H4 (cell line): Measurements from ENCODE around the gene DDX39B. TPM values are rescaled to one million over a fixed set of nuclear protein-coding genes. Genes with fewer than 3 reads are reported as not detected.
"Not testable (repeated sequence)": the region's sequence is repeated elsewhere in the genome, so short reads cannot be mapped to it uniquely, and the experiment has no call there.

ENCODE experiments used
- DNase-seq: peaks from one replicate; pipeline ENCODE4 v3.0.0-alpha.2; 2015; ENCODE audit warnings: low spot score
- total RNA-seq: library from RNA; depleted of rRNA; stranded (reverse); fragments of >200 nt; shearing (Covaris generic); gene quantifications from 2 replicates; pipeline ENCODE4 v1.2.3, GENCODE V29; 2014

DDX39B gene
- total RNA-seq, 1 experiment from 2014 or later: 580 TPM

DNA sequence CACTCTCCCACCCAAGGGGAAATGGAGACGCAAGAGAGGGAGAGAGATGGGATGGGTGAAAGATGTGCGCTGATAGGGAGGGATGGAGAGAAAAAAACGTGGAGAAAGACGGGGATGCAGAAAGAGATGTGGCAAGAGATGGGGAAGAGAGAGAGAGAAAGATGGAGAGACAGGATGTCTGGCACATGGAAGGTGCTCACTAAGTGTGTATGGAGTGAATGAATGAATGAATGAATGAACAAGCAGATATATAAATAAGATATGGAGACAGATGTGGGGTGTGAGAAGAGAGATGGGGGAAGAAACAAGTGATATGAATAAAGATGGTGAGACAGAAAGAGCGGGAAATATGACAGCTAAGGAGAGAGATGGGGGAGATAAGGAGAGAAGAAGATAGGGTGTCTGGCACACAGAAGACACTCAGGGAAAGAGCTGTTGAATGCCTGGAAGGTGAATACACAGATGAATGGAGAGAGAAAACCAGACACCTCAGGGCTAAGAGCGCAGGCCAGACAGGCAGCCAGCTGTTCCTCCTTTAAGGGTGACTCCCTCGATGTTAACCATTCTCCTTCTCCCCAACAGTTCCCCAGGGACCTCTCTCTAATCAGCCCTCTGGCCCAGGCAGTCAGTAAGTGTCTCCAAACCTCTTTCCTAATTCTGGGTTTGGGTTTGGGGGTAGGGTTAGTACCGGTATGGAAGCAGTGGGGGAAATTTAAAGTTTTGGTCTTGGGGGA is 34.3 kb upstream of the DDX39B start:
- no peak for DNase-seq

GRCh38 chr6:31575335-31575901 is 33.6 kb upstream of the DDX39B start, which contains the start of gene TNF:
TNF (plus strand) TSS chr6:31575565; CDS start chr6:31575742, 177 bp downstream.
- no peak for DNase-seq

GRCh38 chr6:31574106-31575061 is 32.6 kb upstream of the DDX39B start:
- DNase-seq: no peak

- no peak for DNase-seq
Measured at GRCh38 chr6:31573239-31574105, 31.7 kb upstream of the DDX39B start.

- DNase-seq: no peak
Measured at GRCh38 chr6:31572041-31572911, 30.5 kb upstream of the DDX39B start, which contains the start of gene LTA. LTA (plus strand) TSS chr6:31572289; CDS start chr6:31572743, 454 bp downstream.

GRCh38 chr6:31569861-31570536 is 28.2 kb upstream of the DDX39B start:
- DNase-seq: no peak

DNA sequence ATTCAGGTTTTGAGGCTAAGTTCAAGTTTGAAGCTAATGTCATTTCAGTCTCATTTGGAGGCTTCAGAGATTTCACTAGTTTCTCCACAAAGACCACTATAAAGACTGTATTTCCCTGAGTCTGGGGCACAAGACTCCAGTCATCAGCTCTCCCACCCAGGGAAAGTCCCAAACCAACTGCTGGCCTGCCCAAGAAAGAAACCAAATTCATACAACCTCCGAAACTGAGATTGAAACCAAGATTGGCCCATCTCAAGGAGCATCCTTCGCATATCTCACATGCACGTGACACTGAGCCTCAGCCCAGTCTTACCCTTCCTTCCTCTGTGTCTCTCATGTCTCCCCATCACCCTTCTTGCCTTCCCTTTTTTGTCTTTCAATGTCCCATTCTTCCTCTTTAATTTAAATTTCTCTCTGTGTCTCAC is 26.7 kb upstream of the DDX39B start:
- DNase-seq: no peak

- no peak for DNase-seq
Measured at GRCh38 chr6:31567531-31568370, 25.9 kb upstream of the DDX39B start.

- DNase-seq: no peak
Measured at GRCh38 chr6:31560697-31561058, 18.9 kb upstream of the DDX39B start.

GRCh38 chr6:31559958-31560696 is 18.3 kb upstream of the DDX39B start:
- no peak for DNase-seq

GRCh38 chr6:31559606-31559957 is 17.8 kb upstream of the DDX39B start:
- DNase-seq: no peak

- no peak for DNase-seq
Measured at GRCh38 chr6:31558631-31559500, 17.1 kb upstream of the DDX39B start.

- no peak for DNase-seq
Measured at GRCh38 chr6:31558318-31558625, 16.5 kb upstream of the DDX39B start.

DNA sequence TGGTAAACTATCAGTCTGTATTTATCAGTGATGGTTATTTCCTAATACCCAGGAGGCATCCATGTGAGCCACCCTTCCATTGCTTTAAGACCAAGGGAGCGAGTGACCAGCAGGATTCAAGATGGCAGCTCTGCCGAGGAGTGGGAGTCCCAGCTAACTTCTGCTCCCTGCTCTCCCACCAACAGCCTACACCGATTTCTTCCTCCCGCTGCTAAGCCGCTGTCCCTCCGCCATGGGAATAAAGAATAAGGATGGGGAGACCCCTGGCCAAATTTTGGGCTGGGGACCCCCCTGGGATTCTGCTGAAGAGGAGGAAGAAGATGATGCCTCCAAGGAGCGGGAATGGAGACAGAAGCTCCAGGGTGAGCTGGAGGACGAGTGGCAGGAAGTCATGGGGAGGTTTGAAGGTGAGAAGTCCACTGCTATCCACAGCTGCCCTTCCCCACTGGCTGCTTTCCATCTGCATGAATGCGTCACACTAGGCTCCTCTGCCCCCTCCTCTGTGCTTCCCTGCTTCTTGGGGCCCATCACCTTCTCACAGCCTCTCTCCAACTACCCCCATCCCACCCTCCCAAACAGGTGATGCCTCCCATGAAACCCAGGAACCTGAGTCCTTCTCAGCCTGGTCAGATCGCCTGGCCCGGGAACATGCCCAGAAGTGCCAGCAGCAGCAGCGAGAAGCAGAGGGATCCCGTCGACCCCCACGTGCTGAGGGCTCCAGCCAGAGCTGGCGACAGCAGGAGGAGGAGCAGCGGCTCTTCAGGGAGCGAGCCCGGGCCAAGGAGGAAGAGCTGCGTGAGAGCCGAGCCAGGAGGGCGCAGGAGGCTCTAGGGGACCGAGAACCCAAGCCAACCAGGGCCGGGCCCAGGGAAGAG is 15.9 kb upstream of the DDX39B start:
- DNase-seq: no peak

GRCh38 chr6:31556307-31556706 is 14.5 kb upstream of the DDX39B start:
- DNase-seq: no peak

DNA sequence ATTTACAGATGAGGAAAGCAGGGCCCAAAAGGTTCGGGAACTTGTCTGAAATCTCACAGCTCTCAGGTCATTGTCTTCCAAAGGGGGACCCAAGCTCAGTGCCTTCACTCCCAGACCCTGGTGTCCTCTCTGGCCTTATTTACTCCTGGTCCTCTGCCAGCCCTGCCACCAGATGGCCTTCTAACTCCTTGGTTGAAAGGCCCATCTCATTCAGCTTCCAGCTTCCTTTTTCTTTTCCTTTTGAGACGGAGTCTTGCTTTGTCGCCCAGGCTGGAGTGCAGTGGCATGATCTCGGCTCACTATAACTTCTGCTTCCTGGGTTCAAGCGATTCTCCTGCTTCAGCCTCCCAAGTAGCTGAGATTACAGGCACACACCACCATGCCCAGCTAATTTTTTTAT is 9.6 kb upstream of the DDX39B start:
- DNase-seq: not testable (repeated sequence)

GRCh38 chr6:31548544-31548873 is 6.7 kb upstream of the DDX39B start:
- no peak for DNase-seq
